Smooth muscle cell of trachea (primary cell): Measurements from ENCODE around the gene SUCNR1. TPM values are rescaled to one million over a fixed set of nuclear protein-coding genes. Genes with fewer than 3 reads are reported as not detected.

Experiments
- total RNA-seq: library from RNA; depleted of rRNA; stranded (reverse); fragments of >200 nt; gene quantifications from 2 replicates; pipeline ENCODE4 v1.2.1, GENCODE V29; 2014

The SUCNR1 gene
- under 0.01 TPM in 1 of 2 replicates, not detected in the other for total RNA-seq

GRCh38 chr3:151873398-151873797, at the start of gene SUCNR1:
Gene SUCNR1, plus strand, starts transcription at chr3:151873643. Its CDS starts 6,250 bp downstream, at chr3:151879893.

Other genes starting within 250 kb of the SUCNR1 start
- gene AADACL2, start 139.7 kb upstream of the SUCNR1 start, total RNA-seq: not detected in 2 replicates
- 0.33 TPM in 1 of 2 replicates, not detected in the other for gene AADAC, start 59.5 kb upstream of the SUCNR1 start, total RNA-seq